Activated T-cell treated with anti-CD3 and anti-CD28 coated beads for 48 hours (primary cell): ENCODE measurements around the gene CRYBG1.

Experiments used
- DNase-seq: peaks from one replicate; pipeline ENCODE4 v3.0.0-alpha.2; 2020; ENCODE audit warnings: low read depth

Gene CRYBG1

GRCh38 chr6:106360410-106360988 is at the start of gene CRYBG1:
Gene CRYBG1 (plus strand): TSS chr6:106360717. CDS start chr6:106360909, 192 bp downstream.
- DNase-seq: peak; percentile 71

GRCh38 chr6:106315765-106316374 is 44.6 kb upstream of the CRYBG1 start:
- no peak for DNase-seq

GRCh38 chr6:106316375-106316766 is 44.1 kb upstream of the CRYBG1 start:
- no peak for DNase-seq

GRCh38 chr6:106318061-106318460 is 42.5 kb upstream of the CRYBG1 start:
- DNase-seq: no peak

- DNase-seq: no peak
These were observed 41.7 kb upstream of the CRYBG1 start for GRCh38 chr6:106318851-106319250.

- DNase-seq: no peak
These were observed 38.6 kb upstream of the CRYBG1 start for GRCh38 chr6:106321940-106322339.

GRCh38 chr6:106324726-106325335 is 35.7 kb upstream of the CRYBG1 start:
- no peak for DNase-seq

- peak; percentile 100 for DNase-seq
These were observed 35.0 kb upstream of the CRYBG1 start, which contains the start of gene ATG5 for GRCh38 chr6:106325336-106326178. Gene ATG5 (minus strand): TSS chr6:106325760. CDS start chr6:106316208, 9,552 bp downstream.

- DNase-seq: peak; percentile 15
These were observed 25.7 kb upstream of the CRYBG1 start for GRCh38 chr6:106334646-106335448.

GRCh38 chr6:106339334-106340029 is 21.0 kb upstream of the CRYBG1 start:
- DNase-seq: peak; percentile 23

GRCh38 chr6:106347219-106347618 is 13.3 kb upstream of the CRYBG1 start:
- no peak for DNase-seq

GRCh38 chr6:106356378-106356777 is 4.1 kb upstream of the CRYBG1 start:
- no peak for DNase-seq

GRCh38 chr6:106359959-106360409 is 533 bp upstream of the CRYBG1 start:
- no peak for DNase-seq

GRCh38 chr6:106360989-106361430 is 493 bp downstream of the CRYBG1 start:
- DNase-seq: peak; percentile 22

- DNase-seq: no peak
These were observed 3.1 kb downstream of the CRYBG1 start for GRCh38 chr6:106363401-106364138.

- no peak for DNase-seq
These were observed 9.2 kb downstream of the CRYBG1 start for GRCh38 chr6:106369739-106370138.

GRCh38 chr6:106370639-106371038 is 10.1 kb downstream of the CRYBG1 start:
- no peak for DNase-seq

GRCh38 chr6:106372838-106373501 is 12.5 kb downstream of the CRYBG1 start:
- DNase-seq: no peak

- no peak for DNase-seq
These were observed 13.2 kb downstream of the CRYBG1 start for GRCh38 chr6:106373502-106374239.
